Thyroid gland (tissue), 4 donors: ENCODE measurements around the gene PRCP. TPM values are rescaled to one million over a fixed set of nuclear protein-coding genes. Genes with fewer than 3 reads are reported as not detected.

Source experiments
- DNase-seq, 2 donors: peaks; one replicate each; pipeline ENCODE4 v3.0.0-alpha.2; 2019
- H3K27ac ChIP-seq, 3 donors: fragments of 200-600 bp; sonication (generic); 1 replicate in 2 of 3; 2 replicates in 1 of 3; pipeline ENCODE4 v1.5.1; 2016 to 2019; ENCODE audit warnings: mild to moderate bottlenecking in 1 of 3, moderate library complexity in 1 of 3
- H3K27me3 ChIP-seq: fragments of 200-600 bp; sonication (generic); one replicate; pipeline ENCODE4 v1.5.1; 2019
- H3K36me3 ChIP-seq, 2 donors: fragments of 200-600 bp; sonication (generic); one replicate each; pipeline ENCODE4 v1.5.1; 2016 to 2019
- H3K4me1 ChIP-seq, 2 donors: fragments of 200-600 bp; sonication (generic); one replicate each; pipeline ENCODE4 v1.5.1; 2017 to 2019
- H3K4me3 ChIP-seq, 3 donors: fragments of 200-600 bp; sonication (generic); replicated peaks in 1 of 3; 1 replicate in 2 of 3; 2 replicates in 1 of 3; pipeline ENCODE4 v1.5.1; 2016; ENCODE audit warnings: mild to moderate bottlenecking in 1 of 3
- H3K9me3 ChIP-seq: fragments of 200-600 bp; sonication (generic); one replicate; pipeline ENCODE4 v1.5.1; 2017
- CTCF ChIP-seq, 6 experiments: fragments of 200-600 bp in 3 of 6; fragments of 450-650 bp in 3 of 6; sonication (generic) in 3 of 6; IDR thresholded peaks; one replicate each; pipeline ENCODE4 v1.5.1; 2016 to 2019; ENCODE audit warnings: antibody characterized with exemption in 6 of 6, mild to moderate bottlenecking in 2 of 6, inconsistent platforms in 1 of 6, moderate library complexity in 1 of 6
- POLR2A ChIP-seq, 2 donors: fragments of 450-650 bp; IDR thresholded peaks; one replicate each; pipeline ENCODE4 v1.6.1; 2017; ENCODE audit warnings: antibody characterized with exemption in 2 of 2, mild to moderate bottlenecking in 2 of 2, moderate library complexity in 1 of 2
- WGBS, 2 donors: methylation state at CpG; one replicate each; pipeline ENCODE4 v1.1.5; 2017; 5-methylcytosine and 5-hydroxymethylcytosine counted together
- intact Hi-C: fragments of 100-400 bp; cut with DNase I; formaldehyde crosslinking; loops from one replicate; pipeline ENCODE4 v1.15.1; 2023
- total RNA-seq, 4 donors: library from RNA; depleted of rRNA; stranded (reverse); fragments of >200 nt; gene quantifications; one replicate each; pipeline ENCODE4 v1.2.3, GENCODE V29; 2016

PRCP gene
- total RNA-seq, 4 donors from 2014 or later = 59.1 to 122 (median 81.1) TPM

GRCh38 chr11:82843057-82843795, 57.0 kb downstream of the PRCP start:
- no peaks in the 10 kb centered on the region for H3K9me3 ChIP-seq
- DNase-seq = no peak
- H3K4me3 ChIP-seq = no peak overlapping the region
- H3K27me3 ChIP-seq = no peaks in the 10 kb centered on the region
- no peaks in the 10 kb centered on the region for H3K36me3 ChIP-seq
- WGBS, 2 donors = 83 to 88% methylated on average over 6 of the region's 6 CpGs
- no peak overlapping the region for H3K27ac ChIP-seq
- intact Hi-C loops = no loop called here
- TF ChIP-seq CTCF (IDR thresholded peaks at IDR 0.05) = no peak
- no peak for TF ChIP-seq POLR2A (IDR thresholded peaks at IDR 0.05)
- no peaks in the 10 kb centered on the region for H3K4me1 ChIP-seq

GRCh38 chr11:82842019-82842418, 58.2 kb downstream of the PRCP start:
- no peaks in the 10 kb centered on the region for H3K27me3 ChIP-seq
- H3K9me3 ChIP-seq = no peaks in the 10 kb centered on the region
- WGBS, 2 donors = 91 to 94% methylated on average over 2 of the region's 2 CpGs
- H3K27ac ChIP-seq = no peak overlapping the region
- no peak overlapping the region for H3K4me3 ChIP-seq
- no peak for TF ChIP-seq CTCF (IDR thresholded peaks at IDR 0.05)
- TF ChIP-seq POLR2A (IDR thresholded peaks at IDR 0.05) = no peak
- intact Hi-C loops = no loop called here
- no peaks in the 10 kb centered on the region for H3K4me1 ChIP-seq
- no peak for DNase-seq
- peaks cover 0 to 7% of the 10 kb centered on the region in 2 donors for H3K36me3 ChIP-seq

GRCh38 chr11:82837650-82838049, 62.6 kb downstream of the PRCP start:
- TF ChIP-seq POLR2A (IDR thresholded peaks at IDR 0.05) = no peak
- no peak for TF ChIP-seq CTCF (IDR thresholded peaks at IDR 0.05)
- intact Hi-C loops = no loop called here
- Histone ChIP-seq H3K36me3 (peaks cover 0 to 20% of the 10 kb centered on the region in 2 donors), H3K9me3 (no peaks in the 10 kb centered on the region), H3K27me3 (no peaks in the 10 kb centered on the region), H3K4me3 (no peak overlapping the region), H3K4me1 (no peaks in the 10 kb centered on the region), H3K27ac (no peak overlapping the region)
- DNase-seq = no peak

- no peaks in the 10 kb centered on the region for H3K4me1 ChIP-seq
- peaks cover 0 to 20% of the 10 kb centered on the region in 2 donors for H3K36me3 ChIP-seq
- no peaks in the 10 kb centered on the region for H3K9me3 ChIP-seq
- DNase-seq = no peak
- intact Hi-C loops = no loop called here
- no peak overlapping the region for H3K27ac ChIP-seq
- H3K27me3 ChIP-seq = no peaks in the 10 kb centered on the region
- TF ChIP-seq CTCF (IDR thresholded peaks at IDR 0.05) = no peak
- TF ChIP-seq POLR2A (IDR thresholded peaks at IDR 0.05) = no peak
- H3K4me3 ChIP-seq = no peak overlapping the region
- 95 to 99% methylated on average over 4 of the region's 4 CpGs for WGBS, 2 donors
Measured at GRCh38 chr11:82832983-82833382, 67.2 kb downstream of the PRCP start.

GRCh38 chr11:82831364-82831763, 68.9 kb downstream of the PRCP start:
- WGBS, 2 donors = 87 to 88% methylated on average over 3 of the region's 3 CpGs
- DNase-seq = no peak
- H3K4me1 ChIP-seq = no peaks in the 10 kb centered on the region
- H3K27ac ChIP-seq = no peak overlapping the region
- intact Hi-C loops = no loop called here
- no peaks in the 10 kb centered on the region for H3K9me3 ChIP-seq
- H3K36me3 ChIP-seq = peaks cover 0 to 11% of the 10 kb centered on the region in 2 donors
- H3K4me3 ChIP-seq = no peak overlapping the region
- TF ChIP-seq CTCF (IDR thresholded peaks at IDR 0.05) (no peak), POLR2A (IDR thresholded peaks at IDR 0.05) (no peak)
- no peaks in the 10 kb centered on the region for H3K27me3 ChIP-seq
